SK-N-SH (cell line): ENCODE results near the gene ADCYAP1R1. TPM values are rescaled to one million over a fixed set of nuclear protein-coding genes. Genes with fewer than 3 reads are reported as not detected.

Experiments used
- CTCF ChIA-PET: fragments of 300-600, 350-600 bp; formaldehyde crosslinking; extraction: SDS; loops from one replicate; lab custom pipeline; 2021; lab: Yijun Ruan, JAX
- POLR2A ChIA-PET: fragments of 350-600 bp; sonication (Branson Sonifier 250); formaldehyde crosslinking; extraction: SDS; loops from one replicate; lab custom pipeline; 2020; ENCODE audit warnings: antibody characterized with exemption, inconsistent platforms; lab: Yijun Ruan, JAX
- DNase-seq: peaks from one replicate; pipeline ENCODE4 v3.0.0; 2012
- H2AFZ ChIP-seq: fragments of 200-600 bp; sonication (generic); 2 replicates; pipeline ENCODE4 v1.8.1; 2016; ENCODE audit warnings: antibody characterized with exemption, mild to moderate bottlenecking, low read depth
- H3F3A ChIP-seq: fragments of 200-600 bp; sonication (generic); replicated peaks from 2 replicates; pipeline ENCODE3; 2016; ENCODE audit warnings: antibody characterized with exemption, mild to moderate bottlenecking; ENCODE audit not compliant: insufficient read depth
- H3K27ac ChIP-seq, 2 experiments: fragments of 200-500 bp in 1 of 2; fragments of 200-600 bp in 1 of 2; sonication (Bioruptor generic) in 1 of 2; sonication (generic), shearing (Covaris generic) in 1 of 2; 2 replicates each; pipeline versions ENCODE4 v1.5.1 to v1.6.1; 2014 to 2016; ENCODE audit warnings: low read depth in 2 of 2, inconsistent platforms in 1 of 2, low read length in 1 of 2, mild to moderate bottlenecking in 1 of 2, mixed read lengths in 1 of 2
- H3K27me3 ChIP-seq: fragments of 200-600 bp; sonication (generic), shearing (Covaris generic); 2 replicates; pipeline ENCODE4 v1.6.1; 2016; ENCODE audit warnings: mixed run types; ENCODE audit not compliant: insufficient read depth
- H3K36me3 ChIP-seq, 2 experiments: fragments of 200-500 bp in 1 of 2; fragments of 200-600 bp in 1 of 2; sonication (Bioruptor generic) in 1 of 2; sonication (generic) in 1 of 2; replicated peaks in 1 of 2; 2 replicates each; pipeline versions ENCODE3 to v1.5.1; 2014 to 2016; ENCODE audit warnings: low read length in 1 of 2, mild to moderate bottlenecking in 1 of 2; ENCODE audit not compliant: insufficient read depth in 2 of 2, control insufficient read depth in 1 of 2
- H3K4me1 ChIP-seq, 2 experiments: fragments of 200-500 bp in 1 of 2; fragments of 200-600 bp in 1 of 2; sonication (Bioruptor generic) in 1 of 2; sonication (generic), shearing (Covaris generic) in 1 of 2; 2 replicates each; pipeline versions ENCODE4 v1.5.1 to v1.6.1; 2014 to 2016; ENCODE audit warnings: low read depth in 1 of 2, low read length in 1 of 2, mixed run types in 1 of 2; ENCODE audit not compliant: insufficient read depth in 2 of 2, control insufficient read depth in 1 of 2
- H3K4me2 ChIP-seq: fragments of 200-600 bp; sonication (generic), shearing (Covaris generic); 2 replicates; pipeline ENCODE4 v1.6.1; 2017; ENCODE audit warnings: mixed run types
- H3K4me3 ChIP-seq, 2 experiments: fragments of 200-500 bp in 1 of 2; fragments of 200-600 bp in 1 of 2; sonication (Bioruptor generic) in 1 of 2; sonication (generic), shearing (Covaris generic) in 1 of 2; 2 replicates each; pipeline versions ENCODE4 v1.5.1 to v1.8.1; 2014 to 2016; ENCODE audit warnings: low read depth in 2 of 2, inconsistent platforms in 1 of 2, low read length in 1 of 2, mild to moderate bottlenecking in 1 of 2, mixed read lengths in 1 of 2, moderate library complexity in 1 of 2
- H3K79me2 ChIP-seq: fragments of 200-600 bp; sonication (generic); 2 replicates; pipeline ENCODE4 v1.8.1; 2017; ENCODE audit warnings: mild to moderate bottlenecking; ENCODE audit not compliant: insufficient read depth
- H3K9ac ChIP-seq: fragments of 200-600 bp; sonication (generic); 2 replicates; pipeline ENCODE4 v1.6.1; 2017; ENCODE audit warnings: mixed run types
- H3K9me2 ChIP-seq: fragments of 200-600 bp; sonication (generic); 2 replicates; pipeline ENCODE4 v1.6.1; 2017; ENCODE audit warnings: mixed run types
- H3K9me3 ChIP-seq: fragments of 200-600 bp; sonication (generic); 2 replicates; pipeline ENCODE4 v1.6.1; 2017; ENCODE audit warnings: mixed run types, mild to moderate bottlenecking, moderate library complexity
- H4K20me1 ChIP-seq: fragments of 200-600 bp; sonication (generic); 2 replicates; pipeline ENCODE4 v1.6.1; 2017; ENCODE audit warnings: mild to moderate bottlenecking, mixed run types; ENCODE audit not compliant: insufficient read depth
- ELF1 ChIP-seq: IDR thresholded peaks from 2 replicates; pipeline ENCODE4 v1.4.0; 2012
- FOSL2 ChIP-seq: IDR thresholded peaks from 2 replicates; pipeline ENCODE4 v1.4.0; 2012; ENCODE audit warnings: low read depth, mild to moderate bottlenecking, moderate library complexity, borderline replicate concordance
- MAX ChIP-seq: IDR thresholded peaks from 2 replicates; pipeline ENCODE4 v1.4.0; 2012; ENCODE audit warnings: low read depth
- POLR2AphosphoS5 ChIP-seq: IDR thresholded peaks from 2 replicates; pipeline ENCODE4 v1.6.1; 2012; ENCODE audit warnings: low read depth, low read length
- RFX5 ChIP-seq: IDR thresholded peaks from 2 replicates; pipeline ENCODE4 v1.6.1; 2012; ENCODE audit warnings: mild to moderate bottlenecking, improper control_type of control experiment, low read length
- TEAD4 ChIP-seq: IDR thresholded peaks from 2 replicates; pipeline ENCODE4 v1.4.0; 2012; ENCODE audit warnings: mild to moderate bottlenecking, borderline replicate concordance; ENCODE audit not compliant: insufficient read depth
- WGBS: methylation state at CpG from one replicate; pipeline ENCODE4 v1.1.6; 2017; ENCODE audit warnings: low lambda C conversion rate; 5-methylcytosine and 5-hydroxymethylcytosine counted together
- polyA plus RNA-seq, 3 experiments: library from polyadenylated mRNA; depleted of rRNA; stranded (reverse); fragments of >200 nt; gene quantifications; 2 replicates each; pipeline ENCODE4 v1.2.3, GENCODE V29; 2012
- small RNA-seq, 7 experiments: library from RNA; depleted of rRNA; stranded (forward); fragments of <200 nt; gene quantifications; one replicate each; pipeline ENCODE3, GENCODE V24; 2012

The ADCYAP1R1 gene
- polyA plus RNA-seq, 1 of the 3 experiments (the other 2 are of a cell fraction), result 0.08 TPM

GRCh38 chr7:31160941-31161340, 108.8 kb downstream of the ADCYAP1R1 start:
- TF ChIP-seq RFX5, result no peak
- TF ChIP-seq TEAD4, result no peak
- TF ChIP-seq FOSL2, result no peak
- no peak for TF ChIP-seq POLR2AphosphoS5
- TF ChIP-seq ELF1, result no peak
- no peak for TF ChIP-seq MAX
- H3K4me1 ChIP-seq, result no peaks in the 10 kb centered on the region
- no peak overlapping the region for H3K4me2 ChIP-seq

More at GRCh38 chr7:31160941-31161340, 108.8 kb downstream of the ADCYAP1R1 start:
- Histone ChIP-seq H3K4me3 (no peak overlapping the region), H3K27me3 (0 out of 2 replicates have a peak, but pooled peaks cover 4% of the 10 kb centered on the region), H4K20me1 (no peaks in the 10 kb centered on the region), H3K79me2 (no peaks in the 10 kb centered on the region), H3K9ac (no peak overlapping the region), H3K27ac (no peak overlapping the region), H3K9me2 (0 out of 2 replicates have a peak, but pooled peaks cover 5% of the 10 kb centered on the region), H3K9me3 (no peaks in the 10 kb centered on the region), H3K36me3 (no peaks in the 10 kb centered on the region), H2AFZ (no peak overlapping the region), H3F3A (no peaks in the 10 kb centered on the region)
- POLR2A ChIA-PET, result no interaction called here
- CTCF ChIA-PET, result interaction anchor here (1.0 to 3.3 kb wide), 4 partner anchors 27 to 282 kb away, joined by 3 to 21 read pairs (median 5); no protein-coding TSS in a partner anchor
- no peak for DNase-seq
- 4% methylated on average over 5 of the region's 5 CpGs for WGBS

Small RNAs within 50 kb of the gene (small RNA-seq; reads per million reads assigned to genes)
- 0 reads per million in 7 experiments for gene AC006466.1

Other genes with a start within 250 kb of the ADCYAP1R1 start
- 1.7 and 2.4 TPM in 2 replicates for gene AQP1, start 140.5 kb upstream of the ADCYAP1R1 start, polyA plus RNA-seq (2012; rRNA removed)
- gene GHRHR, start 88.4 kb upstream of the ADCYAP1R1 start, polyA plus RNA-seq (2012; rRNA removed), result not detected in 2 replicates